Measurements from ENCODE around the gene HBG1.

- no peak for TF ChIP-seq TARDBP (IDR thresholded peaks at IDR 0.05)
- TF ChIP-seq FOXK2 (IDR thresholded peaks at IDR 0.05) = no peak
- TF ChIP-seq SUZ12 (IDR thresholded peaks at IDR 0.05) = no peak
- no peak for TF ChIP-seq NFRKB (IDR thresholded peaks at IDR 0.05)
- no peak for TF ChIP-seq SP1 (IDR thresholded peaks at IDR 0.05)
- TF ChIP-seq ARNT (IDR thresholded peaks at IDR 0.05) = no peak
- no peak for TF ChIP-seq PKNOX1 (IDR thresholded peaks at IDR 0.05)
- TF ChIP-seq LEF1 (IDR thresholded peaks at IDR 0.05; ENCODE audit: borderline replicate concordance) = no peak
- TF ChIP-seq CTBP1 (IDR thresholded peaks at IDR 0.05; ENCODE audit: borderline replicate concordance) = no peak
- no peak for TF ChIP-seq HDGF (IDR thresholded peaks at IDR 0.05; ENCODE audit: borderline replicate concordance)
Observed at GRCh38 chr11:5204787-5205186, 44.9 kb downstream of the HBG1 start.
